SK-N-SH (cell line): ENCODE results near the gene MYO1F. TPM values are rescaled to one million over a fixed set of nuclear protein-coding genes. Genes with fewer than 3 reads are reported as not detected.
A peak's percentile ranks its signal among the peaks of the same experiment; 100 is the strongest.

Experiments used
- CTCF ChIA-PET: fragments of 300-600, 350-600 bp; formaldehyde crosslinking; extraction: SDS; loops from one replicate; lab custom pipeline; 2021; lab: Yijun Ruan, JAX
- POLR2A ChIA-PET: fragments of 350-600 bp; sonication (Branson Sonifier 250); formaldehyde crosslinking; extraction: SDS; loops from one replicate; lab custom pipeline; 2020; ENCODE audit warnings: antibody characterized with exemption, inconsistent platforms; lab: Yijun Ruan, JAX
- DNase-seq: peaks from one replicate; pipeline ENCODE4 v3.0.0; 2012
- H2AFZ ChIP-seq: fragments of 200-600 bp; sonication (generic); 2 replicates; pipeline ENCODE4 v1.8.1; 2016; ENCODE audit warnings: antibody characterized with exemption, mild to moderate bottlenecking, low read depth
- H3F3A ChIP-seq: fragments of 200-600 bp; sonication (generic); replicated peaks from 2 replicates; pipeline ENCODE3; 2016; ENCODE audit warnings: antibody characterized with exemption, mild to moderate bottlenecking; ENCODE audit not compliant: insufficient read depth
- H3K27ac ChIP-seq, 2 experiments: fragments of 200-500 bp in 1 of 2; fragments of 200-600 bp in 1 of 2; sonication (Bioruptor generic) in 1 of 2; sonication (generic), shearing (Covaris generic) in 1 of 2; 2 replicates each; pipeline versions ENCODE4 v1.5.1 to v1.6.1; 2014 to 2016; ENCODE audit warnings: low read depth in 2 of 2, inconsistent platforms in 1 of 2, low read length in 1 of 2, mild to moderate bottlenecking in 1 of 2, mixed read lengths in 1 of 2
- H3K27me3 ChIP-seq: fragments of 200-600 bp; sonication (generic), shearing (Covaris generic); 2 replicates; pipeline ENCODE4 v1.6.1; 2016; ENCODE audit warnings: mixed run types; ENCODE audit not compliant: insufficient read depth
- H3K36me3 ChIP-seq, 2 experiments: fragments of 200-500 bp in 1 of 2; fragments of 200-600 bp in 1 of 2; sonication (Bioruptor generic) in 1 of 2; sonication (generic) in 1 of 2; replicated peaks in 1 of 2; 2 replicates each; pipeline versions ENCODE3 to v1.5.1; 2014 to 2016; ENCODE audit warnings: low read length in 1 of 2, mild to moderate bottlenecking in 1 of 2; ENCODE audit not compliant: insufficient read depth in 2 of 2, control insufficient read depth in 1 of 2
- H3K4me1 ChIP-seq, 2 experiments: fragments of 200-500 bp in 1 of 2; fragments of 200-600 bp in 1 of 2; sonication (Bioruptor generic) in 1 of 2; sonication (generic), shearing (Covaris generic) in 1 of 2; 2 replicates each; pipeline versions ENCODE4 v1.5.1 to v1.6.1; 2014 to 2016; ENCODE audit warnings: low read depth in 1 of 2, low read length in 1 of 2, mixed run types in 1 of 2; ENCODE audit not compliant: insufficient read depth in 2 of 2, control insufficient read depth in 1 of 2
- H3K4me2 ChIP-seq: fragments of 200-600 bp; sonication (generic), shearing (Covaris generic); 2 replicates; pipeline ENCODE4 v1.6.1; 2017; ENCODE audit warnings: mixed run types
- H3K4me3 ChIP-seq, 2 experiments: fragments of 200-500 bp in 1 of 2; fragments of 200-600 bp in 1 of 2; sonication (Bioruptor generic) in 1 of 2; sonication (generic), shearing (Covaris generic) in 1 of 2; 2 replicates each; pipeline versions ENCODE4 v1.5.1 to v1.8.1; 2014 to 2016; ENCODE audit warnings: low read depth in 2 of 2, inconsistent platforms in 1 of 2, low read length in 1 of 2, mild to moderate bottlenecking in 1 of 2, mixed read lengths in 1 of 2, moderate library complexity in 1 of 2
- H3K79me2 ChIP-seq: fragments of 200-600 bp; sonication (generic); 2 replicates; pipeline ENCODE4 v1.8.1; 2017; ENCODE audit warnings: mild to moderate bottlenecking; ENCODE audit not compliant: insufficient read depth
- H3K9ac ChIP-seq: fragments of 200-600 bp; sonication (generic); 2 replicates; pipeline ENCODE4 v1.6.1; 2017; ENCODE audit warnings: mixed run types
- H3K9me2 ChIP-seq: fragments of 200-600 bp; sonication (generic); 2 replicates; pipeline ENCODE4 v1.6.1; 2017; ENCODE audit warnings: mixed run types
- H3K9me3 ChIP-seq: fragments of 200-600 bp; sonication (generic); 2 replicates; pipeline ENCODE4 v1.6.1; 2017; ENCODE audit warnings: mixed run types, mild to moderate bottlenecking, moderate library complexity
- H4K20me1 ChIP-seq: fragments of 200-600 bp; sonication (generic); 2 replicates; pipeline ENCODE4 v1.6.1; 2017; ENCODE audit warnings: mild to moderate bottlenecking, mixed run types; ENCODE audit not compliant: insufficient read depth
- EZH2phosphoT487 ChIP-seq: fragments of 200-600 bp; sonication (generic); IDR thresholded peaks from 2 replicates; pipeline ENCODE4 v1.6.1; 2017; ENCODE audit warnings: low read depth, mixed run types, mild to moderate bottlenecking, antibody characterized with exemption, moderate library complexity, borderline replicate concordance
- FOSL2 ChIP-seq: IDR thresholded peaks from 2 replicates; pipeline ENCODE4 v1.4.0; 2012; ENCODE audit warnings: low read depth, mild to moderate bottlenecking, moderate library complexity, borderline replicate concordance
- FOXJ3 ChIP-seq: sonication (generic); formaldehyde crosslinking; IDR thresholded peaks from 2 replicates; pipeline ENCODE4 v1.5.1; 2020; ENCODE audit warnings: mild to moderate bottlenecking, missing genetic modification reagents
- GATA2 ChIP-seq: sonication (generic); formaldehyde crosslinking; IDR thresholded peaks from 2 replicates; pipeline ENCODE4 v1.5.0; 2020; ENCODE audit warnings: mild to moderate bottlenecking, missing genetic modification reagents
- NFIC ChIP-seq: IDR thresholded peaks from 2 replicates; pipeline ENCODE4 v1.4.0; 2012; ENCODE audit warnings: borderline replicate concordance
- POLR2AphosphoS5 ChIP-seq: IDR thresholded peaks from 2 replicates; pipeline ENCODE4 v1.6.1; 2012; ENCODE audit warnings: low read depth, low read length
- RFX5 ChIP-seq: IDR thresholded peaks from 2 replicates; pipeline ENCODE4 v1.6.1; 2012; ENCODE audit warnings: mild to moderate bottlenecking, improper control_type of control experiment, low read length
- RXRA ChIP-seq: IDR thresholded peaks from 2 replicates; pipeline ENCODE4 v1.4.0; 2012; ENCODE audit warnings: low read depth, mild to moderate bottlenecking, borderline replicate concordance
- TAF1 ChIP-seq: IDR thresholded peaks from 2 replicates; pipeline ENCODE4 v1.6.1; 2012; ENCODE audit warnings: low read depth, mild to moderate bottlenecking, low read length, moderate library complexity, borderline replicate concordance
- TCF12 ChIP-seq: IDR thresholded peaks from 2 replicates; pipeline ENCODE4 v1.4.0; 2012
- WGBS: methylation state at CpG from one replicate; pipeline ENCODE4 v1.1.6; 2017; ENCODE audit warnings: low lambda C conversion rate; 5-methylcytosine and 5-hydroxymethylcytosine counted together
- polyA plus RNA-seq, 3 experiments: library from polyadenylated mRNA; depleted of rRNA; stranded (reverse); fragments of >200 nt; gene quantifications; 2 replicates each; pipeline ENCODE4 v1.2.3, GENCODE V29; 2012
- TF ChIP-seq, protein P1 (sequence below): IDR thresholded peaks from 2 replicates; pipeline ENCODE4; 2012
- TF ChIP-seq, protein P2 (sequence below): fragments of 200-600 bp; sonication (generic); IDR thresholded peaks from 2 replicates; pipeline ENCODE4 v1.6.1; 2017; ENCODE audit warnings: antibody characterized with exemption, mild to moderate bottlenecking, moderate library complexity
- TF ChIP-seq, protein P3 (sequence below): fragments of 150-350 bp; IDR thresholded peaks from 2 replicates; pipeline ENCODE4 v1.6.1; 2016; ENCODE audit warnings: mild to moderate bottlenecking, low read depth, low read length
- TF ChIP-seq, protein P4 (sequence below): IDR thresholded peaks from 2 replicates; pipeline ENCODE4 v1.6.1; 2012; ENCODE audit warnings: mild to moderate bottlenecking, low read depth, low read length, moderate library complexity
- TF ChIP-seq, protein P5 (sequence below): IDR thresholded peaks from 2 replicates; pipeline ENCODE4 v1.4.0; 2012; ENCODE audit warnings: low read depth, borderline replicate concordance

The MYO1F gene
- polyA plus RNA-seq, 1 of the 3 experiments (the other 2 are of a cell fraction), result 0.51 TPM

DNA sequence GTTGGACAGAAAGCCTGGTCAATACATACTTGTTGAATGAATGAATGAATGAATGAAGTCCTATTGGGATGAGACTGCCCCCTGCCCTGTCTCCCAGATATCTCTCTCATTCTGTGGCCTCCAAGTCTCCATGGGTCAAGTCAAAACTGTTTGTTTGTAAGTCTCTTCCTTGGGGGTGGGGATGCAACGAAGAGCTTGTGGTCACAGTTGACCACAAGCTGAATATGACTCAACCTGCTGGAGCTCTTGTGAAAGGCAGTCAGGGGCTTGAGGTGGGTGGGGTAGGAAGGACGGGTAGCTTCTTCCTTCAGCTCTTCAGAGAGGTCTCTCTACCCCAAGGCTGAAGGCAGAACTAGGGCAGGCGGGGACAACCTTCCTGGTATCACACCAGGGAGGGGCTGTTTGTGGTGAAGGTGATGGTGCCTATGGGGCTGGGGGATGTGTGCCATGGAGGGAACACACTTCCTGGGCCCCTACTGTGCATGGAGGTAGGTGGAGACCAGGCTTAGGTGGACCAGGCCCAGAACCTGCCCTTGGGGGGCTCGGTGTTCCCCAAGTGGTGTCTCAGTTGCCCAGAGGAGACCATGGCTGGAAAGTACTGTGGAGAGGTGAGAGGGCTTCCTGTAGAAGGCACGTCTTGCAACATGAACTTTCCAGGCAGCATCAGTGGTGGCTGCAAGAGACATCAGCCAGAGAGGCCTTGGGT is 8.0 kb downstream of the MYO1F start:
- Histone ChIP-seq H3K27ac (no peak overlapping the region), H3K4me3 (no peak overlapping the region), H3K4me2 (peak overlapping the region; percentile 34; the same call in 1 of the 2 replicates), H3F3A (peaks cover 5% of the 10 kb centered on the region), H2AFZ (no peak overlapping the region), H3K9ac (no peak overlapping the region), H3K9me3 (no peaks in the 10 kb centered on the region), H3K27me3 (no peaks in the 10 kb centered on the region), H3K4me1 (peaks cover 0 to 4% of the 10 kb centered on the region in 2 experiments; a peak in 1 of 4 replicates), H4K20me1 (no peaks in the 10 kb centered on the region), H3K9me2 (no peaks in the 10 kb centered on the region), H3K79me2 (no peaks in the 10 kb centered on the region), H3K36me3 (no peaks in the 10 kb centered on the region)
- no peak for DNase-seq
- CTCF ChIA-PET, result interaction anchor here (11.0 kb wide), 1 partner anchor 10 kb away, joined by 120 read pairs; the partner anchor contains the start of gene MYO1F
- WGBS, result 46% methylated on average over 5 of the region's 5 CpGs
- TF ChIP-seq NFIC (no peak), RFX5 (no peak), FOSL2 (peak; percentile 68), EZH2phosphoT487 (no peak), POLR2AphosphoS5 (no peak), TAF1 (no peak), FOXJ3 (CRISPR knock-in tag) (no peak), RXRA (no peak; the same call in 1 of the 2 replicates), TCF12 (peak; percentile 56; the same call in 1 of the 2 replicates)
- TF ChIP-seq, protein P1, sequence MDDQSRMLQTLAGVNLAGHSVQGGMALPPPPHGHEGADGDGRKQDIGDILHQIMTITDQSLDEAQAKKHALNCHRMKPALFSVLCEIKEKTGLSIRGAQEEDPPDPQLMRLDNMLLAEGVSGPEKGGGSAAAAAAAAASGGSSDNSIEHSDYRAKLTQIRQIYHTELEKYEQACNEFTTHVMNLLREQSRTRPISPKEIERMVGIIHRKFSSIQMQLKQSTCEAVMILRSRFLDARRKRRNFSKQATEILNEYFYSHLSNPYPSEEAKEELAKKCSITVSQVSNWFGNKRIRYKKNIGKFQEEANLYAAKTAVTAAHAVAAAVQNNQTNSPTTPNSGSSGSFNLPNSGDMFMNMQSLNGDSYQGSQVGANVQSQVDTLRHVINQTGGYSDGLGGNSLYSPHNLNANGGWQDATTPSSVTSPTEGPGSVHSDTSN, result peak; percentile 12; the same call in 1 of the 2 replicates
- TF ChIP-seq, protein P2, sequence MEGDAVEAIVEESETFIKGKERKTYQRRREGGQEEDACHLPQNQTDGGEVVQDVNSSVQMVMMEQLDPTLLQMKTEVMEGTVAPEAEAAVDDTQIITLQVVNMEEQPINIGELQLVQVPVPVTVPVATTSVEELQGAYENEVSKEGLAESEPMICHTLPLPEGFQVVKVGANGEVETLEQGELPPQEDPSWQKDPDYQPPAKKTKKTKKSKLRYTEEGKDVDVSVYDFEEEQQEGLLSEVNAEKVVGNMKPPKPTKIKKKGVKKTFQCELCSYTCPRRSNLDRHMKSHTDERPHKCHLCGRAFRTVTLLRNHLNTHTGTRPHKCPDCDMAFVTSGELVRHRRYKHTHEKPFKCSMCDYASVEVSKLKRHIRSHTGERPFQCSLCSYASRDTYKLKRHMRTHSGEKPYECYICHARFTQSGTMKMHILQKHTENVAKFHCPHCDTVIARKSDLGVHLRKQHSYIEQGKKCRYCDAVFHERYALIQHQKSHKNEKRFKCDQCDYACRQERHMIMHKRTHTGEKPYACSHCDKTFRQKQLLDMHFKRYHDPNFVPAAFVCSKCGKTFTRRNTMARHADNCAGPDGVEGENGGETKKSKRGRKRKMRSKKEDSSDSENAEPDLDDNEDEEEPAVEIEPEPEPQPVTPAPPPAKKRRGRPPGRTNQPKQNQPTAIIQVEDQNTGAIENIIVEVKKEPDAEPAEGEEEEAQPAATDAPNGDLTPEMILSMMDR, result 0 out of 2 replicates have a peak, but pooled peaks have one; percentile 6
- POLR2A ChIA-PET, result interaction anchor here (0.6 kb wide), 1 partner anchor 10 kb away, joined by 4 read pairs; no protein-coding TSS in a partner anchor

DNA sequence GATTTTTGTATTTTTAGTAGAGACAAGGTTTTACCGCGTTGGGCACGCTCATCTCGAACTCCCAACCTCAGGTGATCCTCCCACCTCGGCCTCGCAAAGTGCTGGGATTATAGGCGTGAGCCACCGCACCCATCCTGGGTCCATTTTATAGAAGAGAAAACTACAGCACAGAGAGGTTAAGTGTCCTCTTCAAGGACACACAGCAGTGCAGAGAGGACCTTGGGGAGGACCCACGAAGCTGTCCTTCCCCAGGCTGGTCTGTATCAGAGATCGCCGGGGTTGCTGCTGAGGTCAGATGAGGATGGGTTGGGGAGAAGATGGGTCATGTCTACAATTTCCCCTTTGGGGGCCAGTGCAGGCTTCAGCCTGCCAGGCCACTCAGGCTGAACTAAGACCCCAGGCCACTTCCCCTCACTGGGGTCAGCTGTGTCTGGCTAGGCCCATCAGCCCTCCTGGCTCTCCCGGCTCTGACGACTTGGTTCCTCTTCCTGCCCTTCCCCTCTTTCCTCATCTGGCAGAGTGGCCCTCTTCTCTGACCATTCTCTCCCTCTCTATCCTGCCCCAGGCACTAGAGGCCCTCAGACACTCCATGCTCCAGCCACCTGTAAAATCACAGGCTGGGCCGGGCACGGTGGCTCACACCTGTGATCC is 9.6 kb downstream of the MYO1F start:
- ChIA-PET POLR2A (interaction anchor here (0.7 kb wide), 1 partner anchor 54 kb away, joined by 3 read pairs; the partner anchor contains the start of gene ZNF414), CTCF (interaction anchor here (11.0 kb wide), 1 partner anchor 12 kb away, joined by 120 read pairs; the partner anchor contains the start of gene MYO1F)
- H3K9me2 ChIP-seq, result no peaks in the 10 kb centered on the region
- 77% methylated on average over 11 of the region's 15 CpGs for WGBS
- H3K9ac ChIP-seq, result no peak overlapping the region
- no peaks in the 10 kb centered on the region for H3K79me2 ChIP-seq
- no peak for DNase-seq
- no peaks in the 10 kb centered on the region for H3K9me3 ChIP-seq
- H3K27ac ChIP-seq, result no peak overlapping the region
- H3K4me1 ChIP-seq, result peaks cover 0 to 4% of the 10 kb centered on the region in 2 experiments; a peak in 1 of 4 replicates
- H3K36me3 ChIP-seq, result no peaks in the 10 kb centered on the region
- TF ChIP-seq TCF12 (no peak), GATA2 (no peak)
- TF ChIP-seq, protein P3, sequence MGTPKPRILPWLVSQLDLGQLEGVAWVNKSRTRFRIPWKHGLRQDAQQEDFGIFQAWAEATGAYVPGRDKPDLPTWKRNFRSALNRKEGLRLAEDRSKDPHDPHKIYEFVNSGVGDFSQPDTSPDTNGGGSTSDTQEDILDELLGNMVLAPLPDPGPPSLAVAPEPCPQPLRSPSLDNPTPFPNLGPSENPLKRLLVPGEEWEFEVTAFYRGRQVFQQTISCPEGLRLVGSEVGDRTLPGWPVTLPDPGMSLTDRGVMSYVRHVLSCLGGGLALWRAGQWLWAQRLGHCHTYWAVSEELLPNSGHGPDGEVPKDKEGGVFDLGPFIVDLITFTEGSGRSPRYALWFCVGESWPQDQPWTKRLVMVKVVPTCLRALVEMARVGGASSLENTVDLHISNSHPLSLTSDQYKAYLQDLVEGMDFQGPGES, result no peak
- TF ChIP-seq, protein P4, sequence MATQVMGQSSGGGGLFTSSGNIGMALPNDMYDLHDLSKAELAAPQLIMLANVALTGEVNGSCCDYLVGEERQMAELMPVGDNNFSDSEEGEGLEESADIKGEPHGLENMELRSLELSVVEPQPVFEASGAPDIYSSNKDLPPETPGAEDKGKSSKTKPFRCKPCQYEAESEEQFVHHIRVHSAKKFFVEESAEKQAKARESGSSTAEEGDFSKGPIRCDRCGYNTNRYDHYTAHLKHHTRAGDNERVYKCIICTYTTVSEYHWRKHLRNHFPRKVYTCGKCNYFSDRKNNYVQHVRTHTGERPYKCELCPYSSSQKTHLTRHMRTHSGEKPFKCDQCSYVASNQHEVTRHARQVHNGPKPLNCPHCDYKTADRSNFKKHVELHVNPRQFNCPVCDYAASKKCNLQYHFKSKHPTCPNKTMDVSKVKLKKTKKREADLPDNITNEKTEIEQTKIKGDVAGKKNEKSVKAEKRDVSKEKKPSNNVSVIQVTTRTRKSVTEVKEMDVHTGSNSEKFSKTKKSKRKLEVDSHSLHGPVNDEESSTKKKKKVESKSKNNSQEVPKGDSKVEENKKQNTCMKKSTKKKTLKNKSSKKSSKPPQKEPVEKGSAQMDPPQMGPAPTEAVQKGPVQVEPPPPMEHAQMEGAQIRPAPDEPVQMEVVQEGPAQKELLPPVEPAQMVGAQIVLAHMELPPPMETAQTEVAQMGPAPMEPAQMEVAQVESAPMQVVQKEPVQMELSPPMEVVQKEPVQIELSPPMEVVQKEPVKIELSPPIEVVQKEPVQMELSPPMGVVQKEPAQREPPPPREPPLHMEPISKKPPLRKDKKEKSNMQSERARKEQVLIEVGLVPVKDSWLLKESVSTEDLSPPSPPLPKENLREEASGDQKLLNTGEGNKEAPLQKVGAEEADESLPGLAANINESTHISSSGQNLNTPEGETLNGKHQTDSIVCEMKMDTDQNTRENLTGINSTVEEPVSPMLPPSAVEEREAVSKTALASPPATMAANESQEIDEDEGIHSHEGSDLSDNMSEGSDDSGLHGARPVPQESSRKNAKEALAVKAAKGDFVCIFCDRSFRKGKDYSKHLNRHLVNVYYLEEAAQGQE, result no peak
- TF ChIP-seq, protein P5, sequence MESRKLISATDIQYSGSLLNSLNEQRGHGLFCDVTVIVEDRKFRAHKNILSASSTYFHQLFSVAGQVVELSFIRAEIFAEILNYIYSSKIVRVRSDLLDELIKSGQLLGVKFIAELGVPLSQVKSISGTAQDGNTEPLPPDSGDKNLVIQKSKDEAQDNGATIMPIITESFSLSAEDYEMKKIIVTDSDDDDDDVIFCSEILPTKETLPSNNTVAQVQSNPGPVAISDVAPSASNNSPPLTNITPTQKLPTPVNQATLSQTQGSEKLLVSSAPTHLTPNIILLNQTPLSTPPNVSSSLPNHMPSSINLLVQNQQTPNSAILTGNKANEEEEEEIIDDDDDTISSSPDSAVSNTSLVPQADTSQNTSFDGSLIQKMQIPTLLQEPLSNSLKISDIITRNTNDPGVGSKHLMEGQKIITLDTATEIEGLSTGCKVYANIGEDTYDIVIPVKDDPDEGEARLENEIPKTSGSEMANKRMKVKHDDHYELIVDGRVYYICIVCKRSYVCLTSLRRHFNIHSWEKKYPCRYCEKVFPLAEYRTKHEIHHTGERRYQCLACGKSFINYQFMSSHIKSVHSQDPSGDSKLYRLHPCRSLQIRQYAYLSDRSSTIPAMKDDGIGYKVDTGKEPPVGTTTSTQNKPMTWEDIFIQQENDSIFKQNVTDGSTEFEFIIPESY, result no peak
- no peak overlapping the region for H2AFZ ChIP-seq
- no peak overlapping the region for H3K4me3 ChIP-seq
- H3K27me3 ChIP-seq, result no peaks in the 10 kb centered on the region
- no peaks in the 10 kb centered on the region for H4K20me1 ChIP-seq
- H3F3A ChIP-seq, result peaks cover 5% of the 10 kb centered on the region
- no peak overlapping the region for H3K4me2 ChIP-seq
